Activated CD8-positive, alpha-beta memory T cell treated with anti-CD3 and anti-CD28 coated beads for 24 hours (primary cell): ENCODE measurements around the gene NAALAD2.
A peak's percentile ranks its signal among the peaks of the same experiment; 100 is the strongest.
"Not testable (repeated sequence)": the region's sequence is repeated elsewhere in the genome, so short reads cannot be mapped to it uniquely, and the experiment has no call there.

Source experiments
- DNase-seq: peaks from one replicate; pipeline ENCODE4 v3.0.0-alpha.2; 2020

NAALAD2 gene

GRCh38 chr11:90197377-90197776 is 62.9 kb downstream of the NAALAD2 start:
- no peak for DNase-seq

GRCh38 chr11:90202342-90202741 is 67.9 kb downstream of the NAALAD2 start:
- no peak for DNase-seq

- DNase-seq: no peak
Observed at GRCh38 chr11:90204407-90204806, 69.9 kb downstream of the NAALAD2 start.

GRCh38 chr11:90204832-90205646 is 70.6 kb downstream of the NAALAD2 start:
- DNase-seq: no peak

DNA sequence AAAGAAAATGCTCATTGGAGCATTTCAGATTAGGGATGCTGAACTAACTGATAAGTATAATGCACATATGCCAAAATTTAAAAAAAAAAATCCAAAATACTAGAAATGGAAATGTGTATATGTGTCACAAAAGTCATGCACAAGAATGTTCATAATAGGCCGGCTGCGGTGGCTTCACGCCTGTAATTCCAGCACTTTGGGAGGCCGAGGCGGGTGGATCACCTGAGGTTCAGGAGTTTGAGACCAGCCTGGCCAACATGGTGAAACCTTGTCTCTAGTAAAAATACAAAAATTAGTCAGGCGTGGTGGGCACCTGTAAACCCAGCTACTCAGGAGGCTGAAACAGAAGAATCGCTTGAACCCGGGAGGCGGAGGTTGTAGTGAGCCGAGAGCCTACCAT is 73.5 kb downstream of the NAALAD2 start:
- DNase-seq: not testable (repeated sequence)

DNA sequence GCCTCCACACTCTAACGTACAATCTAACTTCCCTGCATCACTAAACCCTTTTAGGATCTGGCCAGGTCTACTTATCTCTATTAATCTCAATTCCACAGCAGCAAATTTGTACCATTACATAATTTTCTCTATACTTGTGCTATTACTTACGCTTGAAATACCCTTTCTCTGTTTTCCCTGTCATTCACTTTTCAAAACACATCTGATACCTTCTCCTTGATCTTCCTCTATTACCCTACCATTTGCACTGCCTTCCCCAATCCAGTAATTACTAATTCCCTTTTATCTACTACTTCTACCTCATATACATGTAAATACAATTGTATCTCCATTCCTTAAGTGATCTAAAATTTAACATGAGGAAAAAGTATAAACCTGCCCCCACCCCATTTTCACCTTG is 74.4 kb downstream of the NAALAD2 start:
- DNase-seq: no peak

- no peak for DNase-seq
Observed at GRCh38 chr11:90213322-90213721, 78.9 kb downstream of the NAALAD2 start.

GRCh38 chr11:90216611-90217010 is 82.1 kb downstream of the NAALAD2 start:
- DNase-seq: no peak

GRCh38 chr11:90218606-90219005 is 84.1 kb downstream of the NAALAD2 start:
- DNase-seq: no peak

GRCh38 chr11:90219438-90219837 is 85.0 kb downstream of the NAALAD2 start:
- no peak for DNase-seq

DNA sequence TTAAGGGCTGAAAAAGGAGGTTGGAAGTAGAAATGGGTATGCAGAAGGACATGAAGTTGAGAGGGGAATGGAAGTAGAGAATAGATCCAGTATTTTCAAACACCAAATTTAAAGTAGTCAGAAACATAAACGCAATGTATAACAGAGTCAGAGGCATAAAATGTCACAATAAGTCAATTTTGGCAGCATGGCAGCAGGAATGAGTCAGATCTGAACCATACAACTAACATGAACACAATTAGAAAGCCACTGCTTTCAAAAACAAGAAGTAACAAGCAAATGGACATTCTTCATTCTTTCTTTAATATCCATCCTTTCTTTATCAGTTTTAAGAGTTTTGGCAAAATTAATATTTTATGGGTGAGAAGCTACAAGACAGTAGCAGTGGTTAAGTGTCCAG is 85.9 kb downstream of the NAALAD2 start:
- DNase-seq: no peak

DNA sequence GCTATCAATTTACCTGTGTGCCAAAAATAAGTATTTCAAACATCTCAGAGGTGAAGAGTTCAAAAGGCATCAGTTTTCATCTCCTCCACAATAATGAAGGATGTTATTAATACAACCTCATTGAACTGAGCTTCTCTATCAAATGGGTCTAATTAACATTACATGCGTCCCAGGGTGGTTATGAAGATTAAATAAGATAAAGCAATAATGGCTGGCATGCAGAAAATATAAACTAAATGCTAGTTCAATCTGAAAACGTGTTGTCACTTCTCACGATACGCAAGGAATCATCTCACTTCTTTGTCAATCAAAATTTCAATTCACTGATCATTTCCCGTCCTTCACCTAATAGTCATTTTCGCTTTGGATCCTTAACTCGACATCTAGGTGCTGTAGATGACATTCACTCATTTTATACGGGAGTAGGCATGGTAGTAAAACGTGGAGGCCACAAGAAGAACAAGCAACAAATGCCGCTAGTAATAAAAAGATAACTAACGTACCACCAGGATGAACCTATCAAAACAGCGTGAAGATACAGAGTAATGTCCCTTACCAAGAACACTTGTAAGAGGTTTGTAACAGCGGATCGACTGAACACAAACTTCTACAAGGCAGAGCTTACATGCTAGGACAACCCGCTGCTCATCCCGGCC is 87.5 kb downstream of the NAALAD2 start:
- no peak for DNase-seq

GRCh38 chr11:90222459-90223247 is 88.2 kb downstream of the NAALAD2 start, which contains the start of gene CHORDC1:
Gene CHORDC1, minus strand, starts transcription at chr11:90223049. Its CDS starts 95 bp downstream, at chr11:90222954.
- peak; percentile 97 for DNase-seq

- DNase-seq: no peak
Observed at GRCh38 chr11:90223248-90223585, 88.8 kb downstream of the NAALAD2 start.

DNA sequence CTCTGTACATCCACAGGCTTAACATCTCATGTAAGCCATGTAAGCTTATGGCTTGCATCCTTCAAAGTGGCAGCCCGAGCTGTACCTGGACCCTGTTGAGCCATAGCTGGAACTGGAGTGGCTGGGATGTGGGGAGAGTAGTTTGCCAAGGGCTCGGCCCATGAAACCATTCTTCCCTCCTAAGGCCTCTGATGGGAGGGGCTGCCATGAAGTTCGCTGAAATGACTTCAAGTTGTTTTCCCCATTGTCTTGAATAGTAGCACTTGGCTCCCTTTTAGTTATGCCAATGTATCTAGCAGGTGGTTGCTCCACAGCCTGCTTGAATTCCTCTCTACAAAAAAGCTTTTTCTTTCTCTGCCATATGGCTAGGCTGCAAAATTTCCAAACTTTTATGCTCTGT is 93.6 kb downstream of the NAALAD2 start:
- DNase-seq: no peak

DNA sequence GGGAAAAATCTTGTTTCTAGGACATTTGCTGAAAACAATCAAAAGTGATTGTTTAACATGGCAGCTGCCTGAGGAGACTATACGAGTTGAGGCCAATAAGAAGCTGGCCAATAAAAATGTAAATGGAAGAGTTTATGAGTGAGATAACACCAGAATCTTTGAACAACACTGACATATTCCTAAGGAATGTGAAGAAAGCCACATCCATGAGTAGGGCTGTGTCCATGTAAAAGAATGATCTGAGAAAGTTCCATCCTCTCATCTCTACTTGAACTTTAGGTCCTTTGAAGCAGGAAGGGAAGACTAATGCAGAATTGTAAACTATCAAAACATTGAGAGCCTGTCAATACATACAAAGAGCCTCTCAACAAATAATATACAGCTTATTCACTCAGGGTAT is 95.3 kb downstream of the NAALAD2 start:
- DNase-seq: no peak

DNA sequence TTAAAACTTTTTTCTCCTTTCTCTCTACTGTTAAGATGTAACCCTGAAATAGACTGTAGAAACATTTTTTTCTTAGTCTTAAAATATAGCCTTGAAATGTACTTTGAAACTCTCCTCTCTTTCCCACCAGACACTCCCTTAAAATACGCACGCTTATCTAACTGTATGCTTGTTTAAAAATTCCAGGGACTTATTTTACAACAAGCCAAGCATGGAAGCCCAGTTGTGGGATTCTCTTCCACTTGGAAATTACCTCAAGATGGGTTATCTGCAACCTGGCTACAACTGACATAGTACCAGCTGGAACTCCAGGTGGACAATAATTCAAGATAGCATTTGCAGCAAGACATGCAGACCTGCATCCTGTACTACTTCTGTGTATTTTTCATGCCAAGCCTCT is 100.5 kb downstream of the NAALAD2 start:
- no peak for DNase-seq

DNA sequence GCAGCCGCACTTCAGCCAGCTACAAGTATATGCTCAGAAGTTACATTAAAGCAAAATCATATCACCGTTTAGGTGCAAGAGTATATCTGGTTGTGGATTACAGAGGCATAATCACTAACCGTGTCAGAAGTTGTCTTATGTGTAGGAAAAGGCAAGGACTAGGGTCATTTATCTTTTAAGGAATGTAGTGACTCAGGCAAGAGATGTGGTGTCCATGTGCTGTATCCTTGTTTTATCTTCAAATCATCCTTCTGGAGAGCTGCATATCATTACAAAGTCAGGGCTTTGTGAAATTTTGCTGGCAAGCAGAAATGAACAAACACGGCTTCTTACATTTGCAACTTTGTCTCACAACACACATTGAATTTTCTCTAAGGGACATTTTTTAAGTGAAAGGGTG is 101.1 kb downstream of the NAALAD2 start:
- DNase-seq: no peak

- no peak for DNase-seq
Observed at GRCh38 chr11:90237004-90237403, 102.5 kb downstream of the NAALAD2 start.

DNA sequence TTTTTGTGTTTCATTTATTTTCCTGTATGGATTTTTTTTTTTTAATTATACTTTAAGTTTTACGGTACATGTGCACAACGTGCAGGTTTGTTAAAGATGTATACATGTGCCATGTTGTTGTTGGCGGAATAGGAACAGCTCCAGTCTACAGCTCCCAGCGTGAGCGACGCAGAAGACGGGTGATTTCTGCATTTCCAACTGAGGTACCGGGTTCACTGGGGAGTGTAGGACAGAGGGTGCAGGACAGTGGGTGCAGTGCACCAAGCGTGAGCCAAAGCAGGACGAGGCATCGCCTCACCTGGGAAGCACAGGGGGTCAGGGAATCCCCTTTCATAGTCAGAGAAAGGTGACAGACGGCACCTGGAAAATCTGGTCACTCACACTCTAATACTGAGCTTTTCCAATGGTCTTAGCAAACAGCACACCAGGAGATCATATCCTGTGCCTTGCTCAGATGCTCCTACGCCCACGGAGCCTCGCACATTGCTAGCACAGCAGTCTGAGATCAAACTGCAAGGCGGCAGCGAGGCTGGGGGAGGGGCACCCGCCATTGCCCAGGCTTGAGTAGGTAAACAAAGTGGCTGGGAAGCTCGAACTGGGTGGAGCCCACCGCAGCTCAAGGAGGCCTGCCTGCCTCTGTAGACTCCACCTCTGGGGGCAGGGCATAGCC is 105.6 kb downstream of the NAALAD2 start:
- not testable (repeated sequence) for DNase-seq

- DNase-seq: no peak
Observed at GRCh38 chr11:90241414-90241813, 107.0 kb downstream of the NAALAD2 start.
